ENCODE measurements around the gene ZCWPW1.
"Not testable (repeated sequence)": the region's sequence is repeated elsewhere in the genome, so short reads cannot be mapped to it uniquely, and the experiment has no call there.

The ZCWPW1 gene

DNA sequence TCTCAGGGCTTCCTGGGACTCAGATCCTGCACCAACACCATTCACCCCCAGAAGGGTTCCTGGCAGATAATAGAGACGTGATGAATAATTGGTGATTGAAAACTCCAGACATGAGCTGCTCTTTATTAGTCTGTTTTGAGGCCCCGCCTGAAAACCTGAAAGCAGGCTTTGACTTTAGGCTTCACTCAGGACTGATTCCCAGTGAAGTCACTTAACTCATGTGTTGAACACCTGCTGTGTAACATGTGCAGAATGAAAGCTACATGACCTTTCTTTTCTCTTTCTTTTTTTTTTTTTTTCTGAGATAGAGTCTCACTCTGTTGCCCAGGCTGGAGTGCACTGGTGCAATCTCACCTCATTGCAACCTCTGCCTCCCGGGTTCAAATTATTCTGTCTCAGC is 26.7 kb upstream of the ZCWPW1 start:
- no peak for DNase-seq

DNA sequence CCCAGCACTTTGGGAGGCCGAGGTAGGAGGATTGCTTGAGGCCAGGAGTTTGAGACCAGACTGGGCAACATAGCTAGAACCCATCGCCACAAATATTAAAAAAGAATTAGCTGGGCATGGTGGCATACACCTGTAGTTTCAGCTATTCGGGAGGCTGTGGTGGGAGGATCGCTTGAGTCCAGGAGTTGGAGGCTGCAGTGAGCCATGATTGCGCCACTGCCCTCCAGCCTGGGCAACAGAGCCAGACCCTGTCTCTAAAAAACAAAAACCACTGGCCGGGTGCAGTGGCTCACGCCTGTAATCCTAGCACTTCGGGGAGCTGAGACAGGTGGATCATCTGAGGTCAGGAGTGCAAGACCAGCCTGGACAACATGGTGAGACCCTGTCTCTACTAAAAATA is 25.4 kb upstream of the ZCWPW1 start:
- not testable (repeated sequence) for DNase-seq

DNA sequence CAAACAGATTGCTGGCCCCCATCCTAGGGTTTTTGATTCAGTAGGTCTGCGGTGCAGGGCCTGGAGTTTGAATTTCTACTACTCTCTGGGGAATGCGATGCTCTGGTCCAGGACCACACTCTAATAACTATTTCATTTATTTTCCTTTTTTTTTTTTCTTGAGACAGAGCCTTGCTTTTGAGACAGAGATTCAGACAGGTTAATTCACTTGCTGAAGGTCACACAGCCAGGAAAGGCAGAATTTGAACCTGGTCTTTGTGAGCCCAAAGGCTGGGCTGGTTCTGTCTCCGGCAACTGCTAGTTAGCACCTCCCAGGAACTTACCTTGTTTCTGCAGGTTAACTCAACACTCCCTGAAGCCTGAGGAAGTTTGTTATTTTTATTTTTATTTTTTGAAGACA is 24.0 kb upstream of the ZCWPW1 start:
- DNase-seq, result no peak

- no peak for DNase-seq
These were observed 20.8 kb upstream of the ZCWPW1 start for GRCh38 chr7:100449190-100449795.

- not testable (repeated sequence) for DNase-seq
These were observed 18.9 kb upstream of the ZCWPW1 start for GRCh38 chr7:100447363-100447762.

DNA sequence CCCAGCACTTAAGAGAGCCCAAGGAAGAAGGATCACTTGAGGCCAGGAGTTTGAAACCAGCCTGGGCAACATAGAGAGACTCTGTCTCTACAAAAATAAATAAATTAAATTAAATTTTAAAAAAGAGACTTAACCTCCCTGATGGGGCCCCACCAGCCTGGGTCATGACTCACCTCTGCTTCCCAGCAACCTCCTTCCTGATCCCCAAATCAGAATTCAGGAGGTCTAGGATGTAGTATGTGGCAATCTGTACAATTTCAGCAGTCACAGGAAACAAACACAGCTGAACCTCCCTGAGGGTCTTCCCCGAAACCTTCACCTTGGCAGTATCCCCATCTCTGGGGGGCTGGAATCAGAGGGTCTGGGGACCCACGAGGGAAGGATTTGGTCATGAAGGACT is 17.5 kb upstream of the ZCWPW1 start:
- no peak for DNase-seq

DNA sequence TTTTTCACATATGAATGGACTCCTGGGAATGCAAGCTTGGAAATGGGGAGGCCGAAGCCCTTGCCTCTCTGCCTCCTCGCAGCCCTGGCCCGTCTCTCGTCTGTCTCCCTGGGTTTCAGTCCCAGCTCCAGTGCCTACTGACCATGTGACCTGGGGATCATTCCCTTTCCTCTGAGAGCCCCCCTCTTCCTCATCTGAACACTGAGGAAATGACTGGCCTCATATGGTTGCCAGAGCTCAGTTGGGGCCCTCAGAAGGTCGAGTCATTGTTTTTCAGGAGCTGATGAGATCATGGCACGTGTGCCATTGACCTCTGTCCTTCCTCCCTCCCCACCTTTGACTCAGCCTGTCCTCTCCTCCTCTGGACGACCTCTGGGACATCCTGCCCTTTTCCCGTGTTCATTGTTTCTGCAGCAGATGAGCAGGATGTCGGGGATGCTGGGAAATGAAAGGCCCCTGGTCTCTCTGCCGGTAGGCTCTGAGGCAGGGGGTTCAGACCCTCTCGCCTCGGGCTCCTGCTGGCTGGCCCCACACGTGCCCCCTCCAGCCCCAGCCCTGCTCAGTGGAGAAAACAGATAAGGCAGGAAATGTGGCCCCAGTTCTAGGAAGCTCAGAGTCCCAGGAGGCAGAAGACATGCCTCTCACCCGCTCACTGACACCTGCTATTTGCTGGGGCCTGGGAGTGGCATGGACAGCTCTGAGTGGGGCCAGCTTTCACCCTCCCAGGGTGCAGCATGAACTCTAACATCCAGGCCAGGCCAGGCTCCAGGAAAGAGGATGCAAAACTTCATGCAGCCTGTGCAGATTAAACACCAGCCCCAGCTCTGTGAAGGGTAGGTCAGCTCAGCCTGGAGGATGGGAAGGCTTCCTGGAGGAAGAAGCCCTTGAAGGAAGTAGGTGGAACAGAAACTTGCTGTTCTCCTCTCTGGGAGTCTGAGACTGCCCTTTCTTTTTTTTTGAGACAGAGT is 16.1 kb upstream of the ZCWPW1 start:
- DNase-seq, result peak; percentile 78

DNA sequence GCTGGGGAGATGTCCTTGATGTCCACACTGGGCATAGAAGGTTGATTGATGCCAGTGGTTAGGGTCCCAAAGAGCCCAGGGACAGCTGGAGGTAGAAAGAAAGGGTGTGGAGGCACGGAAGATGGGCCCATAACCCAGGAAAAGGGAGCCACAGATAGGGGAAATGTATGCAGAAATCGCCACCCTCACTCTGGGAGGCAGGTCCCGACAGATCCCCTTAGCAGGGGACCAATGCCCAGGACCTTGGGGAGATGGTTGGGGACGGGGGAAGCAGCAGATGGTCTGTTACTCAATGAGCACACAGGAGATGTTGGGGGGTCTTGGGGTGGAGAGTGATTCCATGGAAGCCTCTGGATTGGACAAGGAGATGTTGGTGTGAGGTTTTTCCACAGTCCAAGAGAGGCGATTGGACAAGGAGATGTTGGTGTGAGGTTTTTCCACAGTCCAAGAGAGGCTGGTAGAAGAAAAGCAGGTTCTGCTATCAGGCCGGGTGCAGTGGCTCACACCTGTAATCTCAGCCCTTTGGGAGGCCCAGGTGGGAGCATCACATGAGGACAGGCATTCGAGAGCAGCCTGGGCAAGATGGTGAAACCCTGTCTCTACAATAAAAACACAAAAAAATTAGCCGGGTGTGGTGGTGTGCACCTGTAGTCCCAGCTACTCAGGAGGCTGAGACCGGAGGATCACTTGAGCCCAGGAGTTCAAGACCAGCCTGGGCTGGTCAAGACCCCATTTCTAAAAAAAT is 14.8 kb upstream of the ZCWPW1 start:
- no peak for DNase-seq

GRCh38 chr7:100441641-100442535 is 13.4 kb upstream of the ZCWPW1 start:
- DNase-seq, result no peak

DNA sequence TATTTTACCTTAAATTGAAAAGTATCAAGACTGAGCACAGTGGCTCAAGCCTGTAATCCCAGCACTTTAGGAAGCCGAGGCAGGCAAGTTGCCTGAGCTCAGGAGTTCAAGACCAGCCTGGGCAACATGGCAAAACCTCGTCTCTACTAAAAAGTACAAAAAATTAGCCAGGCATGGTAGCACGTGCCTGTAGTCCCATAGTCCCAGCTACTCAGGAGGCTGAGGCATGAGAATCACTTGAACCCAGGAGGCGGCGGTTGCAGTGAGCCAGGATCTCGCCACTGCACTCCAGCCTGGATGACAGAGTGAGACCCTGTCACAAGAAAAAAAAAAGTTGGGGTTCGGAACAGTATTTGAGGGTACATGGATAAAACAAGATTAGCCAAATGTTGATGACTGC is 10.7 kb upstream of the ZCWPW1 start:
- DNase-seq, result not testable (repeated sequence)

DNA sequence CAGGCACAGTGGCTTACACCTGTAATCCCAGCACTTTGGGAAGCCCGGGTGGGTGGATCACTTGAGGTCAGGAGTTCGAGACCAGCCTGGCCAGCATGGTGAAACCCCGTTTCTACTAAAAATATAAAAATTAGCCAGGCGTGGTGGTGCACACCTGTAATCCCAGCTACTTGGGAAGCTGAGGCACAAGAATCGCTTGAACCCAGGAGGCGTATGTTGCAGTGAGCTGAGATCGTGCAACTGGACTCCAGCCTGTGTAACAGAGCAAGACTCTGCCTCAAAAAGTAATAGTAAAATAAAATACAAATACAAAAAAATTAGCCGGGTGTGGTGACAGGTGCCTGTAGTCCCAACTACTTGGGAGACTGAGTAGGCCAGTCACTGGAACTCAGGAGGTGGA is 10.2 kb upstream of the ZCWPW1 start:
- not testable (repeated sequence) for DNase-seq

DNA sequence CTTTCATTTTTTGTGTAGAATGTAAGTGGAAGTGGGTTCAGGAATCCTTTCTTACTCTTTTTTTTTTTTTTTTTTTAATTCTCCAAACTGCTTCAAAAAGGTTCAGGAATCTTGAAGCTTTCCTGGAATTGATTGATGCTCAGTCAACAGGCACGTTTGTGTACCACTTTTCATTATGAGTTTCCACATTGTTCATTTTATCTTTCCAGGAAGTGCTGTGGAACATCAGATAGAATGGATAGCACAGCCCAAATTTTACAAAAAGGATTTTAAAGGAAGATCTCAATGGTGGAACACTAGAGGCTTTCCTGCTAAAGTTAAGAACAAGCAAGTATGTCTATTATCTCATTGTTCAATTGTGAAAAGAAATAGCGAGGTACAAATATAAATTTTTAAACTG is 9.7 kb upstream of the ZCWPW1 start:
- no peak for DNase-seq

DNA sequence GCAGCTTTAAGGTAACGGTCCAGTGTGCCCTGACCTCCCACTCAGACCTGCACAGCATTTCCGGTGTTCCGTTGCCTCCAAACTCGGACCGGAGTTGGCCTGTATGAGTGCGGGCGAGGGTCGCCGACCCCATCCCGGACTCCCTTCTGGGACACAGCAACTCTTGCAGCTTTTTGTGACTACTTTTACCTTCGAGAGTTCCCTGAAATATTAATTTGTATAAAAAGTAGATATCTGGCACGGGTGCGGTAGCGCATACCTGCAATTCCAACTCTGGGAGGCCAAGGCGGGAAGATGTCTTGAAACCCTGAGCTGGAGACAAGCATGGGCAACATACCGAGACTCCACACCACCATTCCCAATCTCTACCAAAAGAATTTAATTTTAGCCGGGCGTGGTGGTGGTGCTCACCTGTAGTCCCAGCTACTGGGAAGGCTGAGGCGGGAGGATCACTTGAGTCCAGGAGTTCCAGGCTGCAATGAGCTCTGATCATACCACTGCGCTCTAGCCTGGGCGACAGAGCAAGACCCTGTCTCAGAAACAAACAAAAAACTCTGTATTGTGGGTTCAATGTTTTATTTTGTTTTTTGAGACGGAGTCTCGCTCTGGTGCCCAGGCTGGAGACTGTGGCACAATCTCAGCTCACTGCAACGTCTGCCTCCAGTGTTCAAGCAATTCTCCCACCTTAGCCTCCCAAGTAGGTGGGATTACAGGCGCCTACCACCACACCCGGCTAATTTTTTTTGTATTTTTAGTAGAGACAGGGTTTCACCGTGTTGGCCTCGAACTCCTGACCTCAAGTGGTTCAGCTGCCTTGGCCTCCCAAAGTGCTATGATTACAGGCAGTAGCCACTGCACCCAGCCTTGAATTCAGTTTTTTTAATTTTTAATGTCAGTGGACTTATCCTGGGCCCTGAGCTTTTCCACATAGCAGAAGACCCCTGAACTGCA is 8.9 kb upstream of the ZCWPW1 start:
- no peak for DNase-seq

GRCh38 chr7:100435401-100436304 is 7.2 kb upstream of the ZCWPW1 start:
- peak; percentile 19 for DNase-seq

GRCh38 chr7:100434297-100435144 is 6.0 kb upstream of the ZCWPW1 start:
- no peak for DNase-seq

GRCh38 chr7:100433592-100434296 is 5.2 kb upstream of the ZCWPW1 start:
- DNase-seq, result no peak

DNA sequence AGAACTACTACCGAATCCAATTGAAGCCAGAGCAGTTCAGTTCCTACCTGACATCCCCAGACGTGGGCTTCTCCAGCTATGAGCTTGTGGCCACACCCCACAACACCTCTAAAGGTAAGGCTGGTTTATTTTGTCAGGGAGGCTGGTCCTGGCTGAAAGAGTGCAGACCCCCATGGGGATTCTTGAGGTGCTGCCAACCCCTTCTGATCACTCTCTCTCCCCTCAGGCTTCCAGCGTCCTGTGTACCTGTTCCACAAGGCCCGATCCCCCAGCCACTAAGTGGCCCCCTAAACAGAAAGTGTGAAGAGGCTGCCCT is 4.7 kb upstream of the ZCWPW1 start:
- no peak for DNase-seq

DNA sequence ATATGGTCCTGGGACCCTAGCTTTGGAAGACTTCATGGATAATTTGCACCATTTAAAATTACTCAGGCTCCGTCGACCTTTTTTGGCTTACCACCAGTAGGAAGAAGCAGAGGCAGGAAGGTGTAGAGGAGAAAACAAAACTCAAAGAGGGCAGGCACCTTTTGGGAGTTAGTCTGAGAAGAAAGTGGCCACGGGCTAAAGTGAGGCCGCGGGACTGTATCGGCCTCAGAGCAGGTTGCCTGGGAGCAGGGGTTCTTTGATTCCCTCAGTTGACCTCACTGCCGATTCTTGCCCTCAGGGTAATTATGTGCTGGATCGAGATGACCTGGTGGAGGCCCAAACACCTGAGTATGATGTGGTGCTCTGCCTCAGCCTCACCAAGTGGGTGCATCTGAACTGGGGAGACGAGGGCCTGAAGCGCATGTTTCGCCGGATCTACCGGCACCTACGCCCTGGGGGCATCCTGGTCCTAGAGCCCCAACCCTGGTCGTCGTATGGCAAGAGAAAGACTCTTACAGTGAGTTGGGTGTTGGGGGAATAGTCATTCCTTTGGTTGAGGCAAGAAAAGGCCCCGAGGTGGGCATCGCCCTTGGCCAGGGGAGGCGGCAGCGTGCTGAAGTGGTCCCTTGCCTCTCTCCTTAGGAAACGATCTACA is 4.2 kb upstream of the ZCWPW1 start:
- no peak for DNase-seq

All from suppressor macrophage treated with lipopolysaccharide for 4 hours (primary cell).